Measurements from ENCODE around the gene NXF3.

DNA sequence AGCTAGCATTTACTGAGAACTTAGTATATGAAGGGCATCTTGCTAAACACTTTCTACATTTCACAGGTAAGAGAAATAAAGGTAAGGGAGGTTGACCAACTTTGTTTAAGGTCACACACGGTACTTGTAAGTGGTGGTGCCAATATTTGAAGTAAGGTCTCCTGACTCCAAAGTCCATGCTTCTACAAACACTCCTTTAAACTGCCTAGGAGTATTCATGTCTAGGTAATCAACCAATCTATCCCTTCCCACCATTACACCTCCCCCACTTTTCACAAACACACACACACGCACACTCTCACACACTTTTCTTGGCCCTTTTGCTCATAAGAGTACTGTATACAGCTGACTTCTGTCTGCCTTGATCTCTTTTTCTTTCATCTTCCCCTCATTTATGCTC is 36.0 kb downstream of the NXF3 start:
- TF ChIP-seq, protein P1, sequence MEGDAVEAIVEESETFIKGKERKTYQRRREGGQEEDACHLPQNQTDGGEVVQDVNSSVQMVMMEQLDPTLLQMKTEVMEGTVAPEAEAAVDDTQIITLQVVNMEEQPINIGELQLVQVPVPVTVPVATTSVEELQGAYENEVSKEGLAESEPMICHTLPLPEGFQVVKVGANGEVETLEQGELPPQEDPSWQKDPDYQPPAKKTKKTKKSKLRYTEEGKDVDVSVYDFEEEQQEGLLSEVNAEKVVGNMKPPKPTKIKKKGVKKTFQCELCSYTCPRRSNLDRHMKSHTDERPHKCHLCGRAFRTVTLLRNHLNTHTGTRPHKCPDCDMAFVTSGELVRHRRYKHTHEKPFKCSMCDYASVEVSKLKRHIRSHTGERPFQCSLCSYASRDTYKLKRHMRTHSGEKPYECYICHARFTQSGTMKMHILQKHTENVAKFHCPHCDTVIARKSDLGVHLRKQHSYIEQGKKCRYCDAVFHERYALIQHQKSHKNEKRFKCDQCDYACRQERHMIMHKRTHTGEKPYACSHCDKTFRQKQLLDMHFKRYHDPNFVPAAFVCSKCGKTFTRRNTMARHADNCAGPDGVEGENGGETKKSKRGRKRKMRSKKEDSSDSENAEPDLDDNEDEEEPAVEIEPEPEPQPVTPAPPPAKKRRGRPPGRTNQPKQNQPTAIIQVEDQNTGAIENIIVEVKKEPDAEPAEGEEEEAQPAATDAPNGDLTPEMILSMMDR (IDR thresholded peaks at IDR 0.05; ENCODE audit: low read depth, low read length, missing input control), result no peak
- TF ChIP-seq TAF1 (conservative IDR thresholded peaks at IDR 0.05) (no peak), GABPA (IDR thresholded peaks at IDR 0.05 in 1 of 2, conservative IDR thresholded peaks at IDR 0.05 in 1 of 2) (no peak), JUND (IDR thresholded peaks at IDR 0.05) (no peak), FOXA2 (IDR thresholded peaks at IDR 0.05) (no peak), REST (IDR thresholded peaks at IDR 0.05) (peak; percentile 13)
- TF ChIP-seq, protein P2, sequence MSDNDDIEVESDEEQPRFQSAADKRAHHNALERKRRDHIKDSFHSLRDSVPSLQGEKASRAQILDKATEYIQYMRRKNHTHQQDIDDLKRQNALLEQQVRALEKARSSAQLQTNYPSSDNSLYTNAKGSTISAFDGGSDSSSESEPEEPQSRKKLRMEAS (IDR thresholded peaks at IDR 0.05), result no peak

Data from liver (tissue), 3 donors.